Neural cell (in vitro differentiated cells): ENCODE data around the gene ADI1.

ENCODE experiments used
- EZH2 ChIP-seq: fragments of 200-600, 300-800 bp; shearing (Covaris generic), sonication (generic); IDR thresholded peaks from 2 replicates; pipeline ENCODE4 v1.6.1; 2014; ENCODE audit warnings: antibody characterized with exemption, low read length, borderline replicate concordance, mild to moderate bottlenecking; ENCODE audit not compliant: insufficient read depth, poor library complexity, severe bottlenecking
- MXI1 ChIP-seq: fragments of 450-650 bp; conservative IDR thresholded peaks from 2 replicates; pipeline ENCODE4 v1.6.1; 2014; ENCODE audit warnings: antibody characterized with exemption, mild to moderate bottlenecking; ENCODE audit not compliant: poor library complexity, severe bottlenecking
- POLR2AphosphoS5 ChIP-seq: IDR thresholded peaks from 2 replicates; pipeline ENCODE4 v1.6.1; 2012
- RAD21 ChIP-seq: fragments of 450-650 bp; conservative IDR thresholded peaks from 2 replicates; pipeline ENCODE4 v1.6.1; 2014; ENCODE audit warnings: antibody characterized with exemption, mild to moderate bottlenecking, moderate library complexity
- SMC3 ChIP-seq: fragments of 450-650 bp; conservative IDR thresholded peaks from 2 replicates; pipeline ENCODE4 v1.6.1; 2014; ENCODE audit warnings: antibody characterized with exemption, mild to moderate bottlenecking, moderate library complexity; ENCODE audit not compliant: poor library complexity
- TAF1 ChIP-seq: IDR thresholded peaks from 2 replicates; pipeline ENCODE4 v1.6.1; 2012; ENCODE audit warnings: low read depth
- TF ChIP-seq, protein P1 (sequence below): fragments of 450-650 bp; IDR thresholded peaks from 2 replicates; pipeline ENCODE4 v1.5.1; 2014; ENCODE audit warnings: antibody characterized with exemption, mild to moderate bottlenecking, moderate library complexity; ENCODE audit not compliant: poor library complexity, severe bottlenecking
- TF ChIP-seq, protein P2 (sequence below): IDR thresholded peaks from 2 replicates; pipeline ENCODE4 v1.6.1; 2012; ENCODE audit warnings: borderline replicate concordance

DNA sequence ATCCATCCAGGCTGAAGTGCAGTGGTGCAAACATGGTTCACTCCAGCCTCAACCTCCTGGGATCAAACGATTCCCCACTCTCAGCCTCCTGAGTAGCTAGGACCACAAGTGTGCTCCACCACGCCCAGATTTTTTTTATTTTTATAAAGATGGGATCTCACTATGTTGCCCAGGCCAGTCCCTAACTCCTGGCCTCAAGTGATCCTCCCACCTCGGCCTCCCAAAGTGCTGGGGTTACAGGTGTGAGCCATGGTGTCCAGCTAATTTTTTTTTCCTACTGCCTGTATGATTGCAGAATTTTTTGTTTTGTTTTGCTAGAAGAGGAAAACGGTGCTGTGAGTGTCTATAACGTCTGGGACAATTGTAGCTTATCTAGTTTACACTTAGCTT lies 38.3 kb downstream of the ADI1 start:
- TF ChIP-seq, protein P1, sequence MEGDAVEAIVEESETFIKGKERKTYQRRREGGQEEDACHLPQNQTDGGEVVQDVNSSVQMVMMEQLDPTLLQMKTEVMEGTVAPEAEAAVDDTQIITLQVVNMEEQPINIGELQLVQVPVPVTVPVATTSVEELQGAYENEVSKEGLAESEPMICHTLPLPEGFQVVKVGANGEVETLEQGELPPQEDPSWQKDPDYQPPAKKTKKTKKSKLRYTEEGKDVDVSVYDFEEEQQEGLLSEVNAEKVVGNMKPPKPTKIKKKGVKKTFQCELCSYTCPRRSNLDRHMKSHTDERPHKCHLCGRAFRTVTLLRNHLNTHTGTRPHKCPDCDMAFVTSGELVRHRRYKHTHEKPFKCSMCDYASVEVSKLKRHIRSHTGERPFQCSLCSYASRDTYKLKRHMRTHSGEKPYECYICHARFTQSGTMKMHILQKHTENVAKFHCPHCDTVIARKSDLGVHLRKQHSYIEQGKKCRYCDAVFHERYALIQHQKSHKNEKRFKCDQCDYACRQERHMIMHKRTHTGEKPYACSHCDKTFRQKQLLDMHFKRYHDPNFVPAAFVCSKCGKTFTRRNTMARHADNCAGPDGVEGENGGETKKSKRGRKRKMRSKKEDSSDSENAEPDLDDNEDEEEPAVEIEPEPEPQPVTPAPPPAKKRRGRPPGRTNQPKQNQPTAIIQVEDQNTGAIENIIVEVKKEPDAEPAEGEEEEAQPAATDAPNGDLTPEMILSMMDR, result no peak
- TF ChIP-seq TAF1 (no peak), RAD21 (no peak), SMC3 (no peak), POLR2AphosphoS5 (no peak), EZH2 (no peak), MXI1 (no peak)
- TF ChIP-seq, protein P2, sequence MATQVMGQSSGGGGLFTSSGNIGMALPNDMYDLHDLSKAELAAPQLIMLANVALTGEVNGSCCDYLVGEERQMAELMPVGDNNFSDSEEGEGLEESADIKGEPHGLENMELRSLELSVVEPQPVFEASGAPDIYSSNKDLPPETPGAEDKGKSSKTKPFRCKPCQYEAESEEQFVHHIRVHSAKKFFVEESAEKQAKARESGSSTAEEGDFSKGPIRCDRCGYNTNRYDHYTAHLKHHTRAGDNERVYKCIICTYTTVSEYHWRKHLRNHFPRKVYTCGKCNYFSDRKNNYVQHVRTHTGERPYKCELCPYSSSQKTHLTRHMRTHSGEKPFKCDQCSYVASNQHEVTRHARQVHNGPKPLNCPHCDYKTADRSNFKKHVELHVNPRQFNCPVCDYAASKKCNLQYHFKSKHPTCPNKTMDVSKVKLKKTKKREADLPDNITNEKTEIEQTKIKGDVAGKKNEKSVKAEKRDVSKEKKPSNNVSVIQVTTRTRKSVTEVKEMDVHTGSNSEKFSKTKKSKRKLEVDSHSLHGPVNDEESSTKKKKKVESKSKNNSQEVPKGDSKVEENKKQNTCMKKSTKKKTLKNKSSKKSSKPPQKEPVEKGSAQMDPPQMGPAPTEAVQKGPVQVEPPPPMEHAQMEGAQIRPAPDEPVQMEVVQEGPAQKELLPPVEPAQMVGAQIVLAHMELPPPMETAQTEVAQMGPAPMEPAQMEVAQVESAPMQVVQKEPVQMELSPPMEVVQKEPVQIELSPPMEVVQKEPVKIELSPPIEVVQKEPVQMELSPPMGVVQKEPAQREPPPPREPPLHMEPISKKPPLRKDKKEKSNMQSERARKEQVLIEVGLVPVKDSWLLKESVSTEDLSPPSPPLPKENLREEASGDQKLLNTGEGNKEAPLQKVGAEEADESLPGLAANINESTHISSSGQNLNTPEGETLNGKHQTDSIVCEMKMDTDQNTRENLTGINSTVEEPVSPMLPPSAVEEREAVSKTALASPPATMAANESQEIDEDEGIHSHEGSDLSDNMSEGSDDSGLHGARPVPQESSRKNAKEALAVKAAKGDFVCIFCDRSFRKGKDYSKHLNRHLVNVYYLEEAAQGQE, result no peak
